Endodermal cell (in vitro differentiated cells): ENCODE measurements around the gene MTHFS. TPM values are rescaled to one million over a fixed set of nuclear protein-coding genes. Genes with fewer than 3 reads are reported as not detected.

Source experiments
- DNase-seq: peaks from one replicate; pipeline ENCODE4 v3.0.0-alpha.2; 2017
- H3K27ac ChIP-seq: 2 replicates; pipeline ENCODE4 v1.5.1; 2013; ENCODE audit warnings: mild to moderate bottlenecking, low read depth, low read length, moderate library complexity
- H3K27me3 ChIP-seq: 2 replicates; pipeline ENCODE4 v1.6.1; 2013; ENCODE audit warnings: mild to moderate bottlenecking, low read length, moderate library complexity; ENCODE audit not compliant: insufficient read depth, control insufficient read depth, poor library complexity, severe bottlenecking
- H3K36me3 ChIP-seq: 2 replicates; pipeline ENCODE4 v1.7.0; 2013; ENCODE audit warnings: mild to moderate bottlenecking, low read length, moderate library complexity; ENCODE audit not compliant: control insufficient read depth, insufficient read depth
- H3K4me1 ChIP-seq: one replicate; pipeline ENCODE4 v1.7.0; 2013; ENCODE audit warnings: low read length; ENCODE audit not compliant: control insufficient read depth, insufficient read depth
- H3K4me3 ChIP-seq: 2 replicates; pipeline ENCODE4 v1.5.1; 2013; ENCODE audit warnings: mild to moderate bottlenecking, low read length, moderate library complexity
- H3K9ac ChIP-seq: 2 replicates; pipeline ENCODE4 v1.6.1; 2013; ENCODE audit warnings: mild to moderate bottlenecking, low read length, moderate library complexity; ENCODE audit not compliant: poor library complexity, severe bottlenecking; ENCODE audit errors: extremely low read depth
- H3K9me3 ChIP-seq: 2 replicates; pipeline ENCODE4 v1.6.1; 2013; ENCODE audit warnings: mild to moderate bottlenecking, low read length, moderate library complexity; ENCODE audit not compliant: control insufficient read depth
- H3K27ac Mint-ChIP-seq: 2 replicates; pipeline ENCODE4 v1.8.0; 2020; ENCODE audit warnings: mixed read lengths
- H3K27me3 Mint-ChIP-seq: 2 replicates; pipeline ENCODE4 v1.8.0; 2021; ENCODE audit warnings: mild to moderate bottlenecking, mixed read lengths; ENCODE audit not compliant: insufficient read depth
- H3K36me3 Mint-ChIP-seq: 2 replicates; pipeline ENCODE4 v1.8.0; 2020; ENCODE audit warnings: low read depth, mixed read lengths
- H3K4me1 Mint-ChIP-seq: 2 replicates; pipeline ENCODE4 v1.8.0; 2020; ENCODE audit warnings: mixed read lengths
- H3K4me3 Mint-ChIP-seq: 2 replicates; pipeline ENCODE4 v1.8.0; 2020; ENCODE audit warnings: mild to moderate bottlenecking, moderate library complexity, mixed read lengths
- H3K9me3 Mint-ChIP-seq: 2 replicates; pipeline ENCODE4 v1.8.0; 2020; ENCODE audit warnings: mild to moderate bottlenecking, mixed read lengths
- WGBS, 2 experiments: methylation state at CpG; one replicate each; pipeline versions ENCODE4 v1.1.5 to v1.1.7; 2013; ENCODE audit warnings: missing lambda C conversion rate in 2 of 2, mixed read lengths in 1 of 2; ENCODE audit not compliant: insufficient coverage in 1 of 2, insufficient read length in 1 of 2; 5-methylcytosine and 5-hydroxymethylcytosine counted together
- total RNA-seq, 2 donors: library from RNA; stranded (reverse); fragmentation: NEBNext Ultra II Directional in 1 of 2; extraction: Animal tissue kit (Norgen Biotek cat#: 25700) in 1 of 2; gene quantifications; 2 replicates in 1 of 2; 3 replicates in 1 of 2; pipeline ENCODE4 v1.2.1, GENCODE V29; 2021
- TF ChIP-seq, protein P1 (sequence below): fragments of 200-600 bp; sonication (generic); conservative IDR thresholded peaks from 2 replicates; pipeline ENCODE4 v1.5.0; 2021; ENCODE audit warnings: antibody characterized with exemption, mild to moderate bottlenecking

Gene MTHFS
- total RNA-seq, 2 donors from 2014 or later, result 28.2 to 33.6 TPM

DNA sequence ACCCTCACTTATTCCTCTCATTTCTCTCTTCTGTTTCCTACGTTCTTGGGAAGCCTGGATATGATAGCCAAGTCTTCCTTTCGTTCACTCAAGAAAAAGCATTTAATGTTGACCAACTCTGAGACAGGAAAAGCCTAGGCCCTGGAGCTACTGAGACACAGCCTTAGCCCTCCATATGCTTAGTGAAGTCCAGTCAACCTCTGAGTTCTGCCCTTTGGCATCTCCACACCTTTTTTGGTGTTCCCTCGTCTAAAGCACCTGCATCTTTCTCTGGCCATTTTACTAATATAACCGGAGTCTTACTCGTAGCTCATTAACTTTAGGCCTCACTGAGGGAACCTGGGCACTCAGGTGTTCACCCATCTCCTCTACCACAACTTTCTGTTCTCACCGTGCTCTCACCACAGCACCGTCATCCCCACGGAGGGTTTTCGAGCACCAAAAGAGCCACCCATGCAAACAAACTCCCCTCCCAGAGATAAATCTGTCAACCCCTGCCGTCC lies 632 bp downstream of the MTHFS start:
- H3K9ac ChIP-seq, result peak overlapping the region; percentile 80
- Mint-ChIP-seq H3K27ac (peak overlapping the region; percentile 98), H3K9me3 (no peaks in the 10 kb centered on the region), H3K36me3 (peaks cover 16% of the 10 kb centered on the region), H3K4me3 (peak overlapping the region; percentile 89), H3K27me3 (no peaks in the 10 kb centered on the region), H3K4me1 (peaks cover 30% of the 10 kb centered on the region)
- no peaks in the 10 kb centered on the region for H3K36me3 ChIP-seq
- WGBS, 2 experiments, result 13 to 22% methylated on average over 3 to 10 of the region's 10 CpGs
- DNase-seq, result no peak
- peak overlapping the region; percentile 75 for H3K27ac ChIP-seq
- no peaks in the 10 kb centered on the region for H3K4me1 ChIP-seq
- H3K27me3 ChIP-seq, result no peaks in the 10 kb centered on the region
- H3K9me3 ChIP-seq, result no peaks in the 10 kb centered on the region
- H3K4me3 ChIP-seq, result peak overlapping the region; percentile 96
- TF ChIP-seq, protein P1, sequence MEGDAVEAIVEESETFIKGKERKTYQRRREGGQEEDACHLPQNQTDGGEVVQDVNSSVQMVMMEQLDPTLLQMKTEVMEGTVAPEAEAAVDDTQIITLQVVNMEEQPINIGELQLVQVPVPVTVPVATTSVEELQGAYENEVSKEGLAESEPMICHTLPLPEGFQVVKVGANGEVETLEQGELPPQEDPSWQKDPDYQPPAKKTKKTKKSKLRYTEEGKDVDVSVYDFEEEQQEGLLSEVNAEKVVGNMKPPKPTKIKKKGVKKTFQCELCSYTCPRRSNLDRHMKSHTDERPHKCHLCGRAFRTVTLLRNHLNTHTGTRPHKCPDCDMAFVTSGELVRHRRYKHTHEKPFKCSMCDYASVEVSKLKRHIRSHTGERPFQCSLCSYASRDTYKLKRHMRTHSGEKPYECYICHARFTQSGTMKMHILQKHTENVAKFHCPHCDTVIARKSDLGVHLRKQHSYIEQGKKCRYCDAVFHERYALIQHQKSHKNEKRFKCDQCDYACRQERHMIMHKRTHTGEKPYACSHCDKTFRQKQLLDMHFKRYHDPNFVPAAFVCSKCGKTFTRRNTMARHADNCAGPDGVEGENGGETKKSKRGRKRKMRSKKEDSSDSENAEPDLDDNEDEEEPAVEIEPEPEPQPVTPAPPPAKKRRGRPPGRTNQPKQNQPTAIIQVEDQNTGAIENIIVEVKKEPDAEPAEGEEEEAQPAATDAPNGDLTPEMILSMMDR, result no peak

DNA sequence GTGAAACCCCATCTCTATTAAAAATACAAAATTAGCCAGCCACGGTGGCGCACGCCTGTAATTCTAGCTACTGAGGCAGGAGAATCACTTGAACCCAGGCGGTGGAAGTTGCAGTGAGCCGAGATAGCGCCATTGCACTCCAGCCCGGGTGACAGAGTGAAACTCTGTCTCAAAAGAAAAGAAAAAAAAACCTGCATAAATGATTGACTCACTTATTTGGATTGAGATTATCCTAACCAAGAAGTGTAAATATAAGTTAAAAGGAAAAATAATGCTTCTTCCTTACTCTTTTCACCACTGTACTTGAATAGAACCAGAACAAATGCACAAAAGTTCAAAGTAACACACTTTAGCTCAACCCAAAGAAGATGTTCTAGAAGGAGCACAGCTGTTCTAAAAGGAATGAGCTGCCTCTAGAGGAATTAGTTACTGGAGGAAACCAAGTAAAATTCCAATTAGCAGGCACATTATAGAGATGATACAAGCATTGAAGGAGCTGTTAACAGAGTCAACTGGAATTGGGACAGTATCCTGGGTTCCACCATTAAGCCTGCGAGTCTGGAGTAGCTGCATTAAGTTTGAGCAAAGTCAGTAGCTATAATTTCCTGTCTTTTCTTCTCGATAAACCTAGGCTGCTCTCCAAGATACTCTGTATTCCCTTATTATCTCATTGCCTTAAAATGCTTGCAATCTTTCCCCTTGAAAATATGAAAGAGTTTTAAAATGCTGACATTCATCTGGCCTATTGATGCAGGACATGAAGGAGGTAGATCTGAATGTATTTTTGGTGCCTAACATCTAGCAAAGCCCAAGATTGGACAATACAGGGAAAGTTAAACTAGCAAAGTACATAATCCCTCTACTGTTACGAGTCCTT lies 9.5 kb downstream of the MTHFS start:
- H3K27ac Mint-ChIP-seq, result no peak overlapping the region
- H3K4me3 Mint-ChIP-seq, result no peak overlapping the region
- Histone ChIP-seq H3K27ac (no peak overlapping the region), H3K9me3 (no peaks in the 10 kb centered on the region), H3K4me3 (no peak overlapping the region), H3K4me1 (peaks cover 8% of the 10 kb centered on the region), H3K27me3 (no peaks in the 10 kb centered on the region), H3K36me3 (peaks cover 32% of the 10 kb centered on the region), H3K9ac (no peak overlapping the region)
- H3K36me3 Mint-ChIP-seq, result peaks cover 39% of the 10 kb centered on the region
- no peaks in the 10 kb centered on the region for H3K9me3 Mint-ChIP-seq
- TF ChIP-seq, protein P1, result no peak
- H3K27me3 Mint-ChIP-seq, result no peaks in the 10 kb centered on the region
- peaks cover 43% of the 10 kb centered on the region for H3K4me1 Mint-ChIP-seq
- DNase-seq, result no peak
- 96 to 97% methylated on average over 7 to 10 of the region's 10 CpGs for WGBS, 2 experiments

DNA sequence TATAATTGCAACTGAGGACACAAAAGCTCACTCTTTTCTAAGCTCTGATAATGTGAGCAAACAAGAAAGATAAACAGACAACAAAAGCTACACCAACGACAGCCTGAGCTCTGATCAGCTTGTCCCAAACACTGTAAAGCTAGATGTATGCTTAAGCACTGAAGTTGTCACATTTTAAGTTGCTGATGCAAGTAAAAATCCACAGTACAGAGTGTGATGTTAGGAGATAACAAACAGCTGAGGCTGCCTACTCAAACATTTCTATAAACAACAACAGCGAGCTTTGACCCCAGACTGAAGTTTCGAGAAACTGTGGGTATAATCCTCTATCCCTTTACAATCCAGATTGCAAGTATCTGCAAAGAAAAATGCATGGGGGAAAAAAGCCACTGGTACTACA lies 10.7 kb downstream of the MTHFS start:
- peak overlapping the region; percentile 21 for H3K4me3 Mint-ChIP-seq
- Histone ChIP-seq H3K27ac (no peak overlapping the region), H3K4me3 (peak overlapping the region; percentile 46)

More for the DNA sequence above, 10.7 kb downstream of the MTHFS start:
- Histone ChIP-seq H3K9ac (no peak overlapping the region), H3K4me1 (peaks cover 8% of the 10 kb centered on the region), H3K9me3 (peaks cover 3% of the 10 kb centered on the region), H3K36me3 (peaks cover 43% of the 10 kb centered on the region), H3K27me3 (no peaks in the 10 kb centered on the region)
- TF ChIP-seq, protein P1, result no peak
- DNase-seq, result no peak
- peak overlapping the region; percentile 85 for H3K27ac Mint-ChIP-seq
- H3K9me3 Mint-ChIP-seq, result no peaks in the 10 kb centered on the region
- peaks cover 44% of the 10 kb centered on the region for H3K36me3 Mint-ChIP-seq
- WGBS, 2 experiments, result 47 to 100% methylated on average over 1 to 3 of the region's 3 CpGs
- H3K4me1 Mint-ChIP-seq, result peaks cover 52% of the 10 kb centered on the region
- no peaks in the 10 kb centered on the region for H3K27me3 Mint-ChIP-seq
